Stimulated activated CD4-positive, alpha-beta T cell treated with anti-CD3 and anti-CD28 coated beads, TNF-alpha, amount 100 ng/mL, for 4 hours (primary cell): Measurements from ENCODE around the gene VKORC1L1.
"Not testable (repeated sequence)": the region's sequence is repeated elsewhere in the genome, so short reads cannot be mapped to it uniquely, and the experiment has no call there.

Source experiments
- DNase-seq, 3 experiments: peaks; one replicate each; pipeline ENCODE4 v3.0.0-alpha.2; 2020; ENCODE audit warnings: low read depth in 3 of 3

VKORC1L1 gene

GRCh38 chr7:65976659-65977196, 103.9 kb downstream of the VKORC1L1 start:
- no peak for DNase-seq

- no peak for DNase-seq
These were observed 106.2 kb downstream of the VKORC1L1 start for GRCh38 chr7:65978891-65979582.

GRCh38 chr7:65979583-65980477, 107.0 kb downstream of the VKORC1L1 start:
- DNase-seq: no peak

- DNase-seq: peak in 1 of 3 experiments; percentile 9
These were observed 107.8 kb downstream of the VKORC1L1 start for GRCh38 chr7:65980478-65981250.

GRCh38 chr7:65981965-65982792, 109.3 kb downstream of the VKORC1L1 start, which contains the start of gene GUSB:
Gene GUSB, minus strand, starts transcription at chr7:65982213. Its CDS starts 30 bp downstream, at chr7:65982183.
- DNase-seq: peak; percentile 79 to 87 (median 83)

- no peak for DNase-seq
These were observed 111.2 kb downstream of the VKORC1L1 start for GRCh38 chr7:65983965-65984658.

GRCh38 chr7:65988084-65988483, 115.2 kb downstream of the VKORC1L1 start:
- DNase-seq: no peak

- DNase-seq: not testable (repeated sequence)
These were observed 115.6 kb downstream of the VKORC1L1 start for GRCh38 chr7:65988503-65988902.

- DNase-seq: no peak
These were observed 116.8 kb downstream of the VKORC1L1 start for GRCh38 chr7:65989694-65990080.

GRCh38 chr7:65991829-65992228, 119.0 kb downstream of the VKORC1L1 start:
- not testable (repeated sequence) for DNase-seq

GRCh38 chr7:65992526-65992925, 119.7 kb downstream of the VKORC1L1 start:
- no peak for DNase-seq

GRCh38 chr7:65994984-65995383, 122.1 kb downstream of the VKORC1L1 start:
- not testable (repeated sequence) for DNase-seq

GRCh38 chr7:66000823-66001417, 128.0 kb downstream of the VKORC1L1 start:
- DNase-seq: not testable (repeated sequence)

GRCh38 chr7:66005115-66005671, 132.3 kb downstream of the VKORC1L1 start:
- not testable (repeated sequence) for DNase-seq

GRCh38 chr7:66007232-66007631, 134.4 kb downstream of the VKORC1L1 start:
- DNase-seq: no peak
